Melanocyte of skin (primary cell): ENCODE data around the gene DUOX2. TPM values are rescaled to one million over a fixed set of nuclear protein-coding genes. Genes with fewer than 3 reads are reported as not detected.

Experiments used
- small RNA-seq, 2 donors: library from RNA; depleted of rRNA; stranded (forward); fragments of <200 nt; gene quantifications; one replicate each; pipeline ENCODE3, GENCODE V24; 2012
- total RNA-seq, 2 donors: library from RNA; depleted of rRNA; stranded (reverse); fragments of >200 nt; gene quantifications; 2 replicates each; pipeline ENCODE4 v1.2.3, GENCODE V29; 2012

DUOX2 gene
- under 1 TPM in 1 of 2 donors, not detected in 1; under 0.01 TPM for total RNA-seq

DNA sequence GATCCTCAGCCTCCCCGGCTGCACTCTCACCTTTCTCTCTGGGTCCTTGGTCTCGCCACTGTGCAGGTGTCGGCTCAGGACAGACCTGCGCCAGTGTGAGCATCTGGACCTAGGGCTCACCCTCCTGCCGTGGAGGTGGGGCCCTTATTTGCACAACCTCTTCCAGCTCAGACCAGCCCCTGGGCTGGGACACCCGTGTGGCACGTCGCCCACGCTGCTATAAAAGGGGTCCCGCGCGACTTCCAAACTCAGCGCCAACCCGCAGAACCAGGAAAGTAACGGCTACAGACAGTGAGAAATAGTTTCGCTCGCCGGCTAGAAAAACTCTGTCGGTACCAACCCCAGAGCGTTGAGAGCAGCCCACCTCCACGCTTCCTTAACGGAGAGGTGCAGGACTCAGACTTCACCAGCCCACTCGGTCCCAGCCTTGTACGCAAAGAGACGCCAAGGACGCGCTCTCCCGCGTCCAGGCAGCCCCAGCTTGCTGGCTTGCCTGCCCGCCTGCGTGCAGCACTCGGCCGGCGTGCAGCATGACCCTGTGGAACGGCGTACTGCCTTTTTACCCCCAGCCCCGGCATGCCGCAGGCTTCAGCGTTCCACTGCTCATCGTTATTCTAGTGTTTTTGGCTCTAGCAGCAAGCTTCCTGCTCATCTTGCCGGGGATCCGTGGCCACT lies at the start of gene DUOX2, which contains the start of gene DUOXA2:
DUOX2 (minus strand) TSS at position 97 of the 675 bp plus-strand sequence. CDS start 761 bp downstream, outside the sequence.
DUOXA2 (plus strand) TSS at position 251 of the 675 bp plus-strand sequence; CDS start at position 531, 280 bp downstream.

GRCh38 chr15:45129651-45130129 lies 15.7 kb upstream of the DUOX2 start, which contains the start of the genes DUOX1 and DUOXA1:
Gene DUOX1, plus strand, starts transcription at chr15:45129994. Its CDS starts 1,973 bp downstream, at chr15:45131967.
Gene DUOXA1, minus strand, starts transcription at chr15:45129879. Its CDS starts 6,865 bp downstream, at chr15:45123014.

Small RNA genes within 50 kb of the gene (small RNA-seq; reads per million reads assigned to genes)
- 0 reads per million in 2 donors for gene RF00019

Other genes with a start within 250 kb of the DUOX2 start
- not detected for gene TERB2, start 157.5 kb downstream of the DUOX2 start, total RNA-seq
- gene SORD, start 91.0 kb downstream of the DUOX2 start, total RNA-seq, result 100 to 1,000 TPM in 1 of 2 donors, 10 to 100 TPM in 1; 81.6 to 102 TPM
- not detected for gene DUOXA2, start 154 bp upstream of the DUOX2 start, total RNA-seq
- gene DUOXA1, start 15.7 kb upstream of the DUOX2 start, total RNA-seq, result under 1 TPM in 1 of 2 donors, not detected in 1; under 0.01 TPM
- under 1 TPM in 1 of 2 donors, not detected in 1; under 0.01 TPM for gene DUOX1, start 15.8 kb upstream of the DUOX2 start, total RNA-seq
- 1 to 10 TPM; 3.7 to 3.8 TPM for gene SHF, start 73.8 kb upstream of the DUOX2 start, total RNA-seq
- not detected for gene SLC28A2, start 138.1 kb upstream of the DUOX2 start, total RNA-seq